Measurements from ENCODE around the gene SPATS2. TPM values are rescaled to one million over a fixed set of nuclear protein-coding genes. Genes with fewer than 3 reads are reported as not detected.

The SPATS2 gene
- total and polyA plus RNA-seq, 9 donors = 9.1 to 28.2 (median 15.2) TPM

DNA sequence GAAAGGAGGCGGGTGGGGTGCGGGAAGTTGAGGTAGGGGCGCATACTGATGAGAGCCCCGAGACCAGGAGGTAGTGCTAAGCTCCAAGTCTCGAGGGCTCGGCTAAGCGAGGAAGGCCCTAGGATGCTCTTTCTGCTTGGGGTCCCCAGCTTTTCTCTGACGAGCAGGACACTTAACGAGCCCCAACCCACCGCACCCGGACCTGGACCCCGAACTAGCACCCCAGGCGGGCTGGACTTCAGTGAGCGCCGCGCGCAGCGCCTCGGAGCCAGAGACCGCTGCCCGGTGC is 25.5 kb upstream of the SPATS2 start:
- Histone ChIP-seq H3K27ac (no peak overlapping the region), H3K4me1 (ENCODE audit: insufficient read depth) (peaks cover 6% of the 10 kb centered on the region), H3K36me3 (no peaks in the 10 kb centered on the region), H3K4me3 (no peak overlapping the region), H3K27me3 (peaks cover 1% of the 10 kb centered on the region), H3K9me3 (no peaks in the 10 kb centered on the region)
- intact Hi-C loops (cut with DNase I) = loop anchor here in 1 of 4 donors (10.0 kb wide), 1 partner anchor 173 kb away; no protein-coding TSS in a partner anchor
- TF ChIP-seq, protein P1, sequence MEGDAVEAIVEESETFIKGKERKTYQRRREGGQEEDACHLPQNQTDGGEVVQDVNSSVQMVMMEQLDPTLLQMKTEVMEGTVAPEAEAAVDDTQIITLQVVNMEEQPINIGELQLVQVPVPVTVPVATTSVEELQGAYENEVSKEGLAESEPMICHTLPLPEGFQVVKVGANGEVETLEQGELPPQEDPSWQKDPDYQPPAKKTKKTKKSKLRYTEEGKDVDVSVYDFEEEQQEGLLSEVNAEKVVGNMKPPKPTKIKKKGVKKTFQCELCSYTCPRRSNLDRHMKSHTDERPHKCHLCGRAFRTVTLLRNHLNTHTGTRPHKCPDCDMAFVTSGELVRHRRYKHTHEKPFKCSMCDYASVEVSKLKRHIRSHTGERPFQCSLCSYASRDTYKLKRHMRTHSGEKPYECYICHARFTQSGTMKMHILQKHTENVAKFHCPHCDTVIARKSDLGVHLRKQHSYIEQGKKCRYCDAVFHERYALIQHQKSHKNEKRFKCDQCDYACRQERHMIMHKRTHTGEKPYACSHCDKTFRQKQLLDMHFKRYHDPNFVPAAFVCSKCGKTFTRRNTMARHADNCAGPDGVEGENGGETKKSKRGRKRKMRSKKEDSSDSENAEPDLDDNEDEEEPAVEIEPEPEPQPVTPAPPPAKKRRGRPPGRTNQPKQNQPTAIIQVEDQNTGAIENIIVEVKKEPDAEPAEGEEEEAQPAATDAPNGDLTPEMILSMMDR (IDR thresholded peaks at IDR 0.05) = no peak
- TF ChIP-seq EP300 (IDR thresholded peaks at IDR 0.05) (no peak), POLR2A (IDR thresholded peaks at IDR 0.05) (no peak)
- DNase-seq = no peak
- WGBS, 3 donors = 37 to 46% (median 39%) methylated on average over 21 of the region's 21 CpGs

DNA sequence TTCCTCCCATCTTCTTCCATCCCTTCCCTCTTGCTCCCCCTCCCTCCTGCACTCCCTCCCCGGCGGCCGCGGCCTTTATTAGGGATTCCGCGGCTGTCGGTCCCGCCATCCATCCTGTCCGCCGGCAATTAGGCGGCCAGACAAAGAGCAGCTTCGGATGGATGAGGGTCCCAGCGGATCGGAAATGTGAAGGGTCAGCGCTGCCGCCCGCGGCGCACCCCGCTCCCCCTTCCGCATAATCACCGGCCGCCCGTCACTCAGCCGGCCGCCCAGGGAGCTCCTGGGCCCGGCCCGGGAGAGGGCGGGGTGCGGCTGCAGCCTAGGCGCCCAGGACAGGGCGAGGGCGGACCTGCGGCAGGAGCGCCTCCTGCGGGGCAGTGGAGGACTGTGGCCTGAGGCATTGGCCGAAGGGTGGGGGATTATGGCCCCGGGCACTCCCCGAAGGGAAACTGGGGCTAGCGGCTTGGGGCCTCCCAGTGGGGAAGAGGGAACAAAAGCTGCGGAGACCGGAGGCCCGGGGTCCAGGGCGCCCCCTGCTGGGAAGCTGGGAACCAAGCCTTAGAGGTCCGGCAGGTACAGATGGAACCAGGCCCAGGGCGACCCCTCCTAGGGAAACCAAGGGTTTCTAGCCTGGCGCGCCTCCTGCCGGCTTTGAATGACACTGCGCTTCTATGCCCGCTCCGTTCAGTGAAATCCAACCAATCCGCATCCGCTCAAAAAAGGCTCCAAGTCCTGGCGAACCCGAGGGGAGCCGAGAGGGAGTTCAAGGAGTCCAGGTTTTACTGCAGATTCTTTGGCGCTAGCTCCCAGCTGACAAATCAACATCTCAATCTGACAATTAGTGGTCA is 25.0 kb upstream of the SPATS2 start:
- TF ChIP-seq, protein P1 (IDR thresholded peaks at IDR 0.05) = peak; percentile 64 to 67 (median 64)
- TF ChIP-seq EP300 (IDR thresholded peaks at IDR 0.05) = no peak
- peaks cover 8% of the 10 kb centered on the region for H3K4me1 ChIP-seq (ENCODE audit: insufficient read depth)
- no peaks in the 10 kb centered on the region for H3K9me3 ChIP-seq
- peak; percentile 68 to 85 (median 80) for DNase-seq
- H3K36me3 ChIP-seq = no peaks in the 10 kb centered on the region
- 1% methylated on average over 50 to 58 of the region's 58 CpGs for WGBS, 3 donors
- no peak overlapping the region for H3K27ac ChIP-seq
- intact Hi-C loops (cut with DNase I) = loop anchor here in 1 of 4 donors (10.0 kb wide), 1 partner anchor 173 kb away; no protein-coding TSS in a partner anchor
- peak overlapping the region; percentile 48 for H3K4me3 ChIP-seq
- peaks cover 7% of the 10 kb centered on the region for H3K27me3 ChIP-seq

DNA sequence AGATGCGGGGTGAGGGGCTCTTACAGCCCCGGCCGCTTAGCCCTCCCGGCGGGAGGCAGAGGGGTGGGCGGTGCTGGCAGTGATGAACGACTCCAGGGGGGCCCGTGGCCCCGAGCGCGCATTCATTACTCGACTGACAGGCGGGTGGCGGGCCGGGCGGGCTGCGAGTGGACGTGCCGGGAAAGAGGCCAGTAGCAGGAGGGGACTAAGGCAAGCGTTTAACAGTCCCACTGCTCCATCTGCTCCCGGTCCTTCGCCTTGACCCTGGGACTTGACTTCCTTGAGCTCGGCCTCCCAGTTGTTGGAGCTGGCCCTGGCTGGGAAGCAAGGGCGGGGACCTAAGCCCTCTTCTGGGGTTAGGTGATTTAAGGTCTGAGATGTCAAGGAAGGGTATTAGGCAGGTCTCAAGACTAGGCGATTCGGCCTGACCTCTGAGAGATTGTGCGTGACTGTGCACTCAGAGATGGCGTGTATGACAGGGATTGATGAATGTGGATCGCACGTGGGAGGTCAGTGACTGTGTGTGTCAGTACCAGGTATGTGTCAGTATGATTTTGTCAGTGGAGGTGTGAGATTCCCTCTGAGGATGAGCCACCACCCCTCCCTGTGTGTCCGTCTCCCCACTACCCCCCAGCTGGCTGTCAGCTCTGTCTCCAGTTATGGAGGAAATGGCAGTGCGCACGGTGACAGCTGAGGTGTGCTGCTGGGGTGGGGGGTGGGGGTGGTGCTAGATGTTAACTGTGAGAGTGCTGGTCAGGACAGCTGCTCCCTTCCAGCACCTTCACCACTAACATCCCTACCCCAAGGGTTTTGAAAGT is 24.1 kb upstream of the SPATS2 start:
- Histone ChIP-seq H3K27me3 (peaks cover 14% of the 10 kb centered on the region), H3K36me3 (no peaks in the 10 kb centered on the region), H3K4me3 (peak overlapping the region; percentile 48), H3K9me3 (no peaks in the 10 kb centered on the region), H3K27ac (no peak overlapping the region), H3K4me1 (ENCODE audit: insufficient read depth) (peaks cover 14% of the 10 kb centered on the region)
- 4 to 6% (median 4%) methylated on average over 25 to 33 of the region's 33 CpGs for WGBS, 3 donors
- no peak for DNase-seq
- intact Hi-C loops (cut with DNase I) = loop anchor here in 1 of 4 donors (10.0 kb wide), 1 partner anchor 172 kb away; no protein-coding TSS in a partner anchor
- no peak for TF ChIP-seq EP300 (IDR thresholded peaks at IDR 0.05)
- no peak for TF ChIP-seq POLR2A (IDR thresholded peaks at IDR 0.05)
- TF ChIP-seq, protein P1 (IDR thresholded peaks at IDR 0.05) = no peak

DNA sequence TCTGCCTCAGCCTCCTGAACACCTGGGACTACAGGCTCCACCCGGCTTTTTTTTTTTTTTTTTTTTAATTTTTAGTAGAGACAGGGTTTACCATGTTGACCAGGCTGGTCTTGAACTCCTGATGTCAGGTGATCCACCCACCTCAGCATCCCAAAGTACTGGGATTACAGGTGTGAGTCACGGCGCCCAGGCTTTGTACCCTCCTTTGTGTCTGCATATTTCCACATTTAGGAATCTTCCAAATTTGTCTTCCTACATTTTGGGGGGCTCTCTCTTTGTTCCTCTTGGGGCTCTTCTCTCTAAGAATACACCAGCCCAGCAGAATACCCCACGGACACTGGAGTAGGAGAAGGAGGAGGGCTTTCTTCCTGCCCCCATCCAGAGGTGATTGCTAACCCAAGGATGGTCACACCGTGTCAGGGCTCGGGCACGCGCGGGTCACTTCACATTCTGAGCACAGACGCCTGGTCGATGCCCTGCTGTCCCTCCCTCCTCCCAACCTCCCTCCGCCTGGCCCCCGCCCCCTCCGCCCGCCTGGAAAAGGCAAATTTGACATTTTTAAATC is 22.7 kb upstream of the SPATS2 start:
- Histone ChIP-seq H3K9me3 (no peaks in the 10 kb centered on the region), H3K4me1 (ENCODE audit: insufficient read depth) (peaks cover 16% of the 10 kb centered on the region), H3K4me3 (no peak overlapping the region), H3K36me3 (no peaks in the 10 kb centered on the region), H3K27me3 (peaks cover 22% of the 10 kb centered on the region), H3K27ac (no peak overlapping the region)
- TF ChIP-seq EP300 (IDR thresholded peaks at IDR 0.05) (no peak), POLR2A (IDR thresholded peaks at IDR 0.05) (no peak)
- TF ChIP-seq, protein P1 (IDR thresholded peaks at IDR 0.05) = no peak
- DNase-seq = no peak
- intact Hi-C loops (cut with DNase I) = loop anchor here in 2 of 4 donors (5.0 to 10.0 kb wide), 2 partner anchors 170 to 173 kb away; no protein-coding TSS in a partner anchor
- 25 to 35% (median 33%) methylated on average over 13 to 15 of the region's 15 CpGs for WGBS, 3 donors

Data from ovary (tissue), 9 donors.